HG02763 (cell line): ENCODE results near the gene GET4.
"Not testable (repeated sequence)": the region's sequence is repeated elsewhere in the genome, so short reads cannot be mapped to it uniquely, and the experiment has no call there.

Source experiments
- ATAC-seq: cut with Tn5 transposase; IDR thresholded peaks from one replicate; pipeline ENCODE4 v1.9.1; 2021; ENCODE audit warnings: mild to moderate bottlenecking, moderate library complexity; ENCODE audit not compliant: unreplicated experiment

GET4 gene

GRCh38 chr7:911791-912480, 35.6 kb downstream of the GET4 start:
- no peak for ATAC-seq

GRCh38 chr7:913736-914520, 37.6 kb downstream of the GET4 start:
- no peak for ATAC-seq

- no peak for ATAC-seq
These were observed 38.3 kb downstream of the GET4 start for GRCh38 chr7:914521-915194.

GRCh38 chr7:915291-916218, 39.2 kb downstream of the GET4 start:
- ATAC-seq: no peak

- ATAC-seq: no peak
These were observed 40.1 kb downstream of the GET4 start for GRCh38 chr7:916291-916941.

- no peak for ATAC-seq
These were observed 41.1 kb downstream of the GET4 start for GRCh38 chr7:917255-918117.

GRCh38 chr7:918118-918425, 41.7 kb downstream of the GET4 start:
- no peak for ATAC-seq

- no peak for ATAC-seq
These were observed 42.2 kb downstream of the GET4 start for GRCh38 chr7:918441-919113.

GRCh38 chr7:919114-919442, 42.7 kb downstream of the GET4 start:
- no peak for ATAC-seq

GRCh38 chr7:919924-920341, 43.6 kb downstream of the GET4 start:
- no peak for ATAC-seq

- ATAC-seq: no peak
These were observed 44.2 kb downstream of the GET4 start for GRCh38 chr7:920351-921070.

GRCh38 chr7:921071-921461, 44.7 kb downstream of the GET4 start:
- ATAC-seq: no peak

- ATAC-seq: no peak
These were observed 45.4 kb downstream of the GET4 start for GRCh38 chr7:921581-922333.

GRCh38 chr7:922334-923107, 46.2 kb downstream of the GET4 start:
- ATAC-seq: no peak

GRCh38 chr7:923108-924041, 47.0 kb downstream of the GET4 start:
- ATAC-seq: peak; percentile 65

GRCh38 chr7:924042-924441, 47.7 kb downstream of the GET4 start:
- not testable (repeated sequence) for ATAC-seq
